Measurements from ENCODE around the gene PPP2R3A.
"Not testable (repeated sequence)": the region's sequence is repeated elsewhere in the genome, so short reads cannot be mapped to it uniquely, and the experiment has no call there.

Gene PPP2R3A, protein sequence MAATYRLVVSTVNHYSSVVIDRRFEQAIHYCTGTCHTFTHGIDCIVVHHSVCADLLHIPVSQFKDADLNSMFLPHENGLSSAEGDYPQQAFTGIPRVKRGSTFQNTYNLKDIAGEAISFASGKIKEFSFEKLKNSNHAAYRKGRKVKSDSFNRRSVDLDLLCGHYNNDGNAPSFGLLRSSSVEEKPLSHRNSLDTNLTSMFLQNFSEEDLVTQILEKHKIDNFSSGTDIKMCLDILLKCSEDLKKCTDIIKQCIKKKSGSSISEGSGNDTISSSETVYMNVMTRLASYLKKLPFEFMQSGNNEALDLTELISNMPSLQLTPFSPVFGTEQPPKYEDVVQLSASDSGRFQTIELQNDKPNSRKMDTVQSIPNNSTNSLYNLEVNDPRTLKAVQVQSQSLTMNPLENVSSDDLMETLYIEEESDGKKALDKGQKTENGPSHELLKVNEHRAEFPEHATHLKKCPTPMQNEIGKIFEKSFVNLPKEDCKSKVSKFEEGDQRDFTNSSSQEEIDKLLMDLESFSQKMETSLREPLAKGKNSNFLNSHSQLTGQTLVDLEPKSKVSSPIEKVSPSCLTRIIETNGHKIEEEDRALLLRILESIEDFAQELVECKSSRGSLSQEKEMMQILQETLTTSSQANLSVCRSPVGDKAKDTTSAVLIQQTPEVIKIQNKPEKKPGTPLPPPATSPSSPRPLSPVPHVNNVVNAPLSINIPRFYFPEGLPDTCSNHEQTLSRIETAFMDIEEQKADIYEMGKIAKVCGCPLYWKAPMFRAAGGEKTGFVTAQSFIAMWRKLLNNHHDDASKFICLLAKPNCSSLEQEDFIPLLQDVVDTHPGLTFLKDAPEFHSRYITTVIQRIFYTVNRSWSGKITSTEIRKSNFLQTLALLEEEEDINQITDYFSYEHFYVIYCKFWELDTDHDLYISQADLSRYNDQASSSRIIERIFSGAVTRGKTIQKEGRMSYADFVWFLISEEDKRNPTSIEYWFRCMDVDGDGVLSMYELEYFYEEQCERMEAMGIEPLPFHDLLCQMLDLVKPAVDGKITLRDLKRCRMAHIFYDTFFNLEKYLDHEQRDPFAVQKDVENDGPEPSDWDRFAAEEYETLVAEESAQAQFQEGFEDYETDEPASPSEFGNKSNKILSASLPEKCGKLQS (N-terminal part only)

DNA sequence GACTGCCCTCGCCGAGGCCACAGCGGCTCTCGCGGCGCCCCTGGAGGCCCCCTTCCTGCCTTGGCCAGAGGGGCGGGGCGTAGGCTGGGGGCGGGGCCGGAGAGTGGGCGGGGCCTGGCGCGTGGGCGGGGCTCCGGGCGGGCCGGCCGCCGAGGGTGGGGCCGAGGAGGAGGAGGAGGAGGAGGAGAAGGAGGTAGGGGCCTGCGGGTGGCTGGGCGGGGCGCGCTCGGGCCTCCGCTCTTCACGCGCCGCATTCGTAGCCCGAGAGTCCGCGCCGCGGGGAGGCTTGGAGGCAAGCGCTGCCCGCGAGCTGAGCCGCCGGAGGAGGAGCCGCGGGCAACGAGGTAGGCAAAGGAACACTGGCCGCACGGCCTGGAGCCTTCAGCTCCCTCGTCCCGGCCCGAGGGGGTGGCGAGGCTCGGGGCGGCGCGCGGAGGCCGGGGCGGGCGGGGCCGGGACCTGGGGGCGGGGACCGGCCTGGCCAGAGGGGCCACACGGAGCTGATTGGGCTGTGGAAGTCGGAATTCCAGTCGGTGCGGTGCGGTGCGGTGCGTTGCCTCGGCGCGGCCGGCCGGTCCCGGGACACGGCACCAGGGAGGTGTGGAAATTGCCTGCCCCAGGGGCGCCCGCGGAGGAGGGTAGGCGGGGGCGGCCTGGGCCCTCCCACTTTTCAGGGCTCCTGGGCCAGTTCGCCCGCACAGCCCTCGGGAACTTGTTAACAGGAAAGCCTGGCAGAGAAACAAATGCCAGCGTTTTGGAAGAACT, at the start of gene PPP2R3A:
Gene PPP2R3A, plus strand, starts transcription at position 223 of the 765 bp plus-strand sequence. CDS start 35,771 bp downstream, outside the sequence.
- Mint-ChIP-seq H3K27ac (no peak within 1 kb of the TSS), H3K4me1 (ENCODE audit: low read depth) (no peaks in the 10 kb centered on the region), H3K9me3 (peaks cover 13% of the 10 kb centered on the region), H3K4me3 (peak within 1 kb of the TSS; percentile 74), H3K36me3 (ENCODE audit: low read depth) (no peaks in the 10 kb centered on the region), H3K27me3 (ENCODE audit: low read depth) (peaks cover 34% of the 10 kb centered on the region)
- peak; percentile 67 for DNase-seq (ENCODE audit: low spot score)

DNA sequence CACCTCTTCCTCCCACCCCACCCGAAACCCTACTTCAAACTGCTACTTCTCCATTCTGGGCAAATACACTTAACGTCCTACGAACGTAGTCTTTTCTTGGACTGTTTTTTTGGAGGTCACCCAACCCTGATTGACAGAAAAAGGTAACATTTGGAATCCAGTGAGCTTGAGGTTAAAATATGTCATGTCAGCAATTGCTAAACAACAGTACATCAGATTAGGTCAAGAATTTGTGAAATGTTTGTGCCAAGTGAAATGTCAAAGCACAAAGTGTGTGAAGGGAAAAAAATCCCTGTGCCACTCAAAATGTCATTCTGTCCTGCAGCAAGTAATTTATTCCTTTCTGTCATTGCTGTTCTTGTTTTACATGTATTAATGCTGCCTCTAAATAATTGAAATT, 49.2 kb upstream of the PPP2R3A start:
- no peak overlapping the region for H3K27ac Mint-ChIP-seq
- no peaks in the 10 kb centered on the region for H3K27me3 Mint-ChIP-seq (ENCODE audit: low read depth)
- no peak overlapping the region for H3K4me3 Mint-ChIP-seq
- H3K4me1 Mint-ChIP-seq (ENCODE audit: low read depth): no peaks in the 10 kb centered on the region
- H3K9me3 Mint-ChIP-seq: no peaks in the 10 kb centered on the region
- DNase-seq (ENCODE audit: low spot score): no peak
- H3K36me3 Mint-ChIP-seq (ENCODE audit: low read depth): no peaks in the 10 kb centered on the region

DNA sequence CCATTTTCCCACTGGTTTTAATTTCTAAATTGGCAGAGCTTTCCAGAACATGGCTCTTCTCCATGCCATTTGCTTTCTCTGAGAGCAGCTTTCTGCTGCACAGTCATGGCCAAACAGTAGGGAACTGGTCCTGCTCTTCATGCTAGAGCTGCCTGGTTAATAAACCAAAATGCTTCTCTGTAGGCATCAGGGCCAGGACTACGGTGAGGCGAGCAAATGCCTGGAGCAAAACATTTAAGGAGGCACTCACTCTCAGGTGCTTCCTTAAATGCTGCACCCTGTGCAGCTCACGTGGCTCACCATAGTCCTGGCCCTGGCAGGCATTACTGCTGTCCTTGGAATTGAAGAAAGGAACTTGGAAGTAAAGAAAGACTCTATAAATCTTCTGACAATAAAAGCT, 48.5 kb upstream of the PPP2R3A start:
- Mint-ChIP-seq H3K27ac (no peak overlapping the region), H3K4me3 (no peak overlapping the region), H3K36me3 (ENCODE audit: low read depth) (no peaks in the 10 kb centered on the region), H3K4me1 (ENCODE audit: low read depth) (no peaks in the 10 kb centered on the region), H3K9me3 (no peaks in the 10 kb centered on the region), H3K27me3 (ENCODE audit: low read depth) (no peaks in the 10 kb centered on the region)
- DNase-seq (ENCODE audit: low spot score): no peak

- Mint-ChIP-seq H3K4me3 (no peak overlapping the region), H3K9me3 (no peaks in the 10 kb centered on the region), H3K27ac (no peak overlapping the region), H3K4me1 (ENCODE audit: low read depth) (no peaks in the 10 kb centered on the region), H3K27me3 (ENCODE audit: low read depth) (no peaks in the 10 kb centered on the region), H3K36me3 (ENCODE audit: low read depth) (no peaks in the 10 kb centered on the region)
- DNase-seq (ENCODE audit: low spot score): no peak
Measured at GRCh38 chr3:135917927-135918597, 47.5 kb upstream of the PPP2R3A start.

DNA sequence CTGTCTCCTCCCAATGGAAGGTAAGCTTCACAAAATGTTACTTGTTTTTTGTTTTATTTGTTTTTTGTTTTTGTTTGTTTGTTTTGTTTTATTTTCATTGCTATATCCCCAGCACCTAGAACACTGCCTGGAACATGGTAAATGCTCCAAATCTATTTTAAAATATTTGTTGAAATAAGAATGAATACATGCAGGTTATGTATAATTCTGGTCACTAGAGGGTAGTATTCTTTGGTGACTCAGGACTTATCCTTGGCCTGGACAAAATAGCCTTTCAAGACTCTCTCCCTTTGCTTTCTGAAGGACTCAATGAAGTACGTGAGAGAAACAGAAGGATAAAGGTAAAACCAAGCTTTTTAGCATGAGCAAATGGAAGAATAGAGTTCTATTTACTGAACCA, 46.9 kb upstream of the PPP2R3A start:
- Mint-ChIP-seq H3K4me3 (no peak overlapping the region), H3K36me3 (ENCODE audit: low read depth) (no peaks in the 10 kb centered on the region), H3K27ac (no peak overlapping the region), H3K9me3 (no peaks in the 10 kb centered on the region), H3K4me1 (ENCODE audit: low read depth) (no peaks in the 10 kb centered on the region), H3K27me3 (ENCODE audit: low read depth) (no peaks in the 10 kb centered on the region)
- DNase-seq (ENCODE audit: low spot score): no peak

GRCh38 chr3:135920275-135920674, 45.3 kb upstream of the PPP2R3A start:
- H3K4me3 Mint-ChIP-seq: no peak overlapping the region
- H3K27ac Mint-ChIP-seq: no peak overlapping the region
- no peaks in the 10 kb centered on the region for H3K36me3 Mint-ChIP-seq (ENCODE audit: low read depth)
- H3K4me1 Mint-ChIP-seq (ENCODE audit: low read depth): no peaks in the 10 kb centered on the region
- H3K27me3 Mint-ChIP-seq (ENCODE audit: low read depth): no peaks in the 10 kb centered on the region
- H3K9me3 Mint-ChIP-seq: no peaks in the 10 kb centered on the region
- no peak for DNase-seq (ENCODE audit: low spot score)

DNA sequence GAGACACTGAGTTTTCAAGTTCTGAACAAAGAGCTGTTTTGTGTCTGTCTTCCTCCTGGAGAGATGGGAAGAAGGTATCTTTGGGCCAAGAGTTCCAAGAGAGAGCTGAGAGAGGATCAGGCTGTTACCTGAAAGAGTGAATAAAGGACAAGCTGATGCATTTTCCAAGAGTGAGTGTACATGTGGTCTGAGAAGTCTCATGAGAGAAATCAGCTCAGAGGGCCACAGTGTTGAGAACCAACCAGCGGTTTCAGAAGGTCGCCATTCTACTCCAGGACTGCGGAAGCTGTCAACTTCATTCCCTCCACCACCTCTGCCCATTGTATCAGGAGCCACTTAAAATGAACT, 42.7 kb upstream of the PPP2R3A start:
- H3K36me3 Mint-ChIP-seq (ENCODE audit: low read depth): no peaks in the 10 kb centered on the region
- H3K9me3 Mint-ChIP-seq: no peaks in the 10 kb centered on the region
- H3K4me3 Mint-ChIP-seq: no peak overlapping the region
- no peak for DNase-seq (ENCODE audit: low spot score)
- no peaks in the 10 kb centered on the region for H3K27me3 Mint-ChIP-seq (ENCODE audit: low read depth)
- H3K27ac Mint-ChIP-seq: no peak overlapping the region
- H3K4me1 Mint-ChIP-seq (ENCODE audit: low read depth): no peaks in the 10 kb centered on the region

DNA sequence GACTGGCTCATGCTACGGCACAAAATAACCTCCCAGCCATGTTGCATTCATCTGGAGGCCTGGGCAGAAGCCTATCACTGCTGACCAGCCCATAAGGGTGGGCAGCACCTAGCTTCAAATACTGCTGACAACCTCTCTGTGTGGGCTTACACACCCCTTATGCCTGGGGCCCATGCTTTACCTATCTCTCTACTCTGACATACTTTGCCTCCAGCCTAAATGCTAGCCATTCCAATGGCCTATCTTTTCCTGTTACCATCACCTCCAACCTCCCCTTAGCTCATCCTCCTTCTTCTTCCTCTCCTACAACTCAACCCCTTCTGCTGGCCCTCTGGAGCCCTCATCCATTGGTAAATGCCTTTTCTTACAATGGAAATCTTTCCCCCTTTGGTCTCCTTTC, 41.0 kb upstream of the PPP2R3A start:
- Mint-ChIP-seq H3K27ac (no peak overlapping the region), H3K4me3 (no peak overlapping the region), H3K27me3 (ENCODE audit: low read depth) (no peaks in the 10 kb centered on the region), H3K4me1 (ENCODE audit: low read depth) (no peaks in the 10 kb centered on the region), H3K36me3 (ENCODE audit: low read depth) (no peaks in the 10 kb centered on the region), H3K9me3 (no peaks in the 10 kb centered on the region)
- DNase-seq (ENCODE audit: low spot score): no peak

DNA sequence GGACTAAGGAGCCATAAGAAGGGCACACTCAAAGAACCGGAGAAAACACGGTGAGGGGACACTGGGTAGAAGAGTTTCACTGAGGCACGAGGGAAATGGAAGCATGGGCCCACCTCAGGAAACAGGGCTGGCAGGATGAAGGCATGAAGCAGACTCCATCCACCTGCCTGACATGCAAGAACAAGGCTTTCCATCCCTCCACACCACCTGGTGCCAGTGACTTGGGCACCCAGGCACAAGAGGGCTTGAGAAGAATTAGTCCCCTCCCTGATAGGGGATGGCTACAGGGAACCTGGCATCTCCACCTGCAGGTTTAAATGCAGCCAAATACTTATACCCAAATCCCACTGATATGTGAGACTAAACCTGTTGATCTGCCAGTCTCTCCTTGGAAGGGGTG, 38.9 kb upstream of the PPP2R3A start:
- Mint-ChIP-seq H3K27me3 (ENCODE audit: low read depth) (no peaks in the 10 kb centered on the region), H3K4me1 (ENCODE audit: low read depth) (no peaks in the 10 kb centered on the region), H3K4me3 (no peak overlapping the region), H3K27ac (no peak overlapping the region), H3K9me3 (no peaks in the 10 kb centered on the region), H3K36me3 (ENCODE audit: low read depth) (no peaks in the 10 kb centered on the region)
- DNase-seq (ENCODE audit: low spot score): no peak

DNA sequence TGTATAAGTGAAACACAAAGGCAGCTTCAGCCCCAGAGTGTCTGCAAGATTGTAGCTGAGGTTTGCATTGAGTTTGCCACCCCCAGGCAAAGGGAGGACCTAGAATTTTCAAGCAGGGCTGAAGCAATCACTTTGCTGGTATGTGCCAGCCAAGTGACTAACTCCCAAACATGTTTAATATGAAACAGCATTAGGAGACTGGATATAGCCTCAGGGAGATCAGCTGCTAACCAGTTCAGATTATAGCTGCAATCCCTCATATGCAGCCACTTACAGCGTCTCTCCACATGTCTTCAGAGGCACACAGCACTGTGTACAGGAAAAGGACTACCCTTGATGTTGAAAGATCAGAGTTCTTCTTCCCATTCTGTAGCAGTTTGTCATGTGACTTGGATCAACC, 38.4 kb upstream of the PPP2R3A start:
- no peaks in the 10 kb centered on the region for H3K36me3 Mint-ChIP-seq (ENCODE audit: low read depth)

GRCh38 chr3:135929670-135930069, 35.9 kb upstream of the PPP2R3A start:
- no peaks in the 10 kb centered on the region for H3K9me3 Mint-ChIP-seq
- H3K4me1 Mint-ChIP-seq (ENCODE audit: low read depth): no peaks in the 10 kb centered on the region
- no peak overlapping the region for H3K27ac Mint-ChIP-seq
- DNase-seq (ENCODE audit: low spot score): no peak
- H3K4me3 Mint-ChIP-seq: no peak overlapping the region
- no peaks in the 10 kb centered on the region for H3K36me3 Mint-ChIP-seq (ENCODE audit: low read depth)
- H3K27me3 Mint-ChIP-seq (ENCODE audit: low read depth): no peaks in the 10 kb centered on the region

More for the DNA sequence above, 38.4 kb upstream of the PPP2R3A start:
- no peaks in the 10 kb centered on the region for H3K9me3 Mint-ChIP-seq
- no peak for DNase-seq (ENCODE audit: low spot score)
- H3K4me3 Mint-ChIP-seq: no peak overlapping the region
- no peaks in the 10 kb centered on the region for H3K27me3 Mint-ChIP-seq (ENCODE audit: low read depth)
- no peak overlapping the region for H3K27ac Mint-ChIP-seq
- H3K4me1 Mint-ChIP-seq (ENCODE audit: low read depth): no peaks in the 10 kb centered on the region

- Mint-ChIP-seq H3K9me3 (no peaks in the 10 kb centered on the region), H3K4me1 (ENCODE audit: low read depth) (no peaks in the 10 kb centered on the region)
Measured at GRCh38 chr3:135930255-135930654, 35.3 kb upstream of the PPP2R3A start.

GRCh38 chr3:135935171-135935570, 30.4 kb upstream of the PPP2R3A start:
- H3K4me1 Mint-ChIP-seq (ENCODE audit: low read depth); DNase-seq (ENCODE audit: low spot score); H3K4me3 Mint-ChIP-seq; H3K9me3 Mint-ChIP-seq; H3K27me3 Mint-ChIP-seq (ENCODE audit: low read depth); H3K27ac Mint-ChIP-seq; H3K36me3 Mint-ChIP-seq (ENCODE audit: low read depth): not testable (repeated sequence)

More at GRCh38 chr3:135930255-135930654, 35.3 kb upstream of the PPP2R3A start:
- no peak overlapping the region for H3K4me3 Mint-ChIP-seq
- no peaks in the 10 kb centered on the region for H3K27me3 Mint-ChIP-seq (ENCODE audit: low read depth)
- no peaks in the 10 kb centered on the region for H3K36me3 Mint-ChIP-seq (ENCODE audit: low read depth)
- H3K27ac Mint-ChIP-seq: no peak overlapping the region
- no peak for DNase-seq (ENCODE audit: low spot score)

Data from T-helper 2 cell treated with Interferon-gamma antibody and Interleukin-4, amounts not matched to agents 5 μg/mL and 100 μg/mL, for 36 hours (primary cell).